HCEC 1CT (cell line): ENCODE results near the gene MRPL36.

Source experiments
- DNase-seq: peaks from one replicate; pipeline ENCODE4 v3.0.0-alpha.2; 2017

MRPL36 gene

GRCh38 chr5:1795506-1795905 is 4.1 kb downstream of the MRPL36 start:
- no peak for DNase-seq

- no peak for DNase-seq
Measured at GRCh38 chr5:1794901-1795290, 4.7 kb downstream of the MRPL36 start.

- peak; percentile 88 for DNase-seq
Measured at GRCh38 chr5:1793966-1794900, 5.4 kb downstream of the MRPL36 start.

- DNase-seq, result no peak
Measured at GRCh38 chr5:1793301-1793740, 6.3 kb downstream of the MRPL36 start.

GRCh38 chr5:1792842-1793266 is 6.8 kb downstream of the MRPL36 start:
- DNase-seq, result peak; percentile 87

- no peak for DNase-seq
Measured at GRCh38 chr5:1791176-1791575, 8.5 kb downstream of the MRPL36 start.

GRCh38 chr5:1789834-1790471 is 9.7 kb downstream of the MRPL36 start:
- DNase-seq, result peak; percentile 89

GRCh38 chr5:1789438-1789833 is 10.2 kb downstream of the MRPL36 start:
- DNase-seq, result peak; percentile 81

GRCh38 chr5:1788828-1789227 is 10.8 kb downstream of the MRPL36 start:
- no peak for DNase-seq

GRCh38 chr5:1788200-1788599 is 11.4 kb downstream of the MRPL36 start:
- DNase-seq, result no peak

- no peak for DNase-seq
Measured at GRCh38 chr5:1787472-1788047, 12.1 kb downstream of the MRPL36 start.

GRCh38 chr5:1786621-1787471 is 12.8 kb downstream of the MRPL36 start:
- DNase-seq, result no peak

- DNase-seq, result no peak
Measured at GRCh38 chr5:1785984-1786383, 13.7 kb downstream of the MRPL36 start.

- no peak for DNase-seq
Measured at GRCh38 chr5:1785062-1785461, 14.6 kb downstream of the MRPL36 start.

- DNase-seq, result no peak
Measured at GRCh38 chr5:1784197-1785050, 15.2 kb downstream of the MRPL36 start.

GRCh38 chr5:1783216-1783554 is 16.5 kb downstream of the MRPL36 start:
- no peak for DNase-seq

- no peak for DNase-seq
Measured at GRCh38 chr5:1782385-1783215, 17.0 kb downstream of the MRPL36 start.

GRCh38 chr5:1781726-1782384 is 17.8 kb downstream of the MRPL36 start:
- DNase-seq, result no peak

GRCh38 chr5:1781107-1781506 is 18.5 kb downstream of the MRPL36 start:
- DNase-seq, result no peak

GRCh38 chr5:1780614-1780930 is 19.1 kb downstream of the MRPL36 start:
- no peak for DNase-seq
